Stimulated activated CD4-positive, alpha-beta T cell treated with anti-CD3 and anti-CD28 coated beads, Interleukin-1b, Interleukin-23, amount 100 ng/mL, for 24 hours (primary cell): ENCODE measurements around the gene NBAS.
"Not testable (repeated sequence)": the region's sequence is repeated elsewhere in the genome, so short reads cannot be mapped to it uniquely, and the experiment has no call there.

Source experiments
- DNase-seq, 4 experiments: peaks; one replicate each; pipeline ENCODE4 v3.0.0-alpha.2; 2020; ENCODE audit warnings: low read depth in 4 of 4, low spot score in 1 of 4

Gene NBAS

GRCh38 chr2:15533860-15534480 is 27.2 kb downstream of the NBAS start:
- no peak for DNase-seq

DNA sequence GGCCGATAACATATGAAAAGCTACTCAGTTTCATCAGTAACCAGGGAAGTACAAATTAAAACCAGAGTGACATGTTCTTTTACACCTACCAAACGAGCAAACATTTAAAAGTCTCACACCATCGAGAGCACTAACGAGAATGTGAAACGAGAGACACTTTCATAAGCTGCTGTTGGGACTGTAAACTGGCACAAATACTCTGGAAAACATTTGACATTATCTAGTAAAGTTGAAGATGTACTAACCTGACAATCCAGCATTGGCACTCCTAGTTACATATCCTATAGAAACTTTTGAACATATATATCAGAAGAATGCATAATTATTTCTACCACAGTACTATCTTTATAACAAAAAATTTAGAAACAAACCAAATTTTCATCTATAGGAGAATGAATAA is 28.1 kb downstream of the NBAS start:
- DNase-seq = no peak

- DNase-seq = no peak
Observed at GRCh38 chr2:15531095-15531854, 29.9 kb downstream of the NBAS start.

DNA sequence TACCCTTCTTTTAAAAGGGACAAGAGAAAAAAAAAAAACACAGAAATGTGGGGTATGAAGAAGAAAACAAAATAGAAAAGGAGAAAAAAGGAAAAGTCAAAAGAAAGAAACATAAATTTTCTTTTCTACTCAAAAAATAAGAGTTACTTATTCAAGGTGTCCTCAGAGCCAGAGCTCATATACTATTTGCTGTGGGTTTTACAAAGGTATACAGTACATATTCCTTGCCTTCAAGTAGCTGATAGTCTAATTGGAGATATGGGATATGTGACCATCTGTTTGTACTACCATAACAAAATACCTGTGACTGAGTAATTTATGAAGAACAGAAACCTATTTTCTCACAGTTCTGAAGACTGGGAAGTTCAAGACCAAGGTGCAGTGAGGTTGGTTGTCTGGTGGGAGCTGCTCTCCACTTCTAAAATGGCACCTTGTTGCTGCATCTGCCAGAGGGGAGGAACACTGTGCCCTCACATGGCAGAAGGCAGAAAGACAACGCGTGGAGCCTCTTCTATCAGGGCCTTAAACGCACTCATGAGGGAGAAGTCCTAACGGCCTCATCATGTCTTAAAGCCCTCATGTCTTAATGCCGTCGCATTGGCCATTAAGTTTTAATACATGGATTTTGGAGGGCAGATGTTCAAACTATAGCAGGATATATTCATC is 33.9 kb downstream of the NBAS start:
- DNase-seq = no peak

- no peak for DNase-seq
Observed at GRCh38 chr2:15521641-15522181, 39.4 kb downstream of the NBAS start.

DNA sequence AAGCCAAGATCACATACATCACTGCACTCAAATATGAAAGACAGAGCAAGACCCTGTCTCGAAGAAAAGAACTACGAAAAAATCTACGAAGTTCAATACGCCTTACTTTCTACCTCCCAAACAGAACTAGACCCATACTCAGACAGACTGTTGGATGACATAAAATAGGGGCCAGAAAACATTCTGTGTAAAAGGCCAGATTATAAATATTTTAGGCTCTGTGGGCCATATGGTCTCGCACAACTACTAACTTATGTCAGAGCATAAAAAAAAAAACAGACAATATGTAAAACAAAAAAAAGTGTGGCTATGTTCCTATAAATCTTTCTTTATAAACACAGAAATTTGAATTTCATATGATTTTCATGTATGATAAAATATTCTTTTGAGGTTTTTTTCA is 40.8 kb downstream of the NBAS start:
- DNase-seq = no peak

- not testable (repeated sequence) for DNase-seq
Observed at GRCh38 chr2:15518759-15519158, 42.4 kb downstream of the NBAS start.

- no peak for DNase-seq
Observed at GRCh38 chr2:15517793-15518192, 43.3 kb downstream of the NBAS start.

GRCh38 chr2:15511686-15512085 is 49.4 kb downstream of the NBAS start:
- no peak for DNase-seq

DNA sequence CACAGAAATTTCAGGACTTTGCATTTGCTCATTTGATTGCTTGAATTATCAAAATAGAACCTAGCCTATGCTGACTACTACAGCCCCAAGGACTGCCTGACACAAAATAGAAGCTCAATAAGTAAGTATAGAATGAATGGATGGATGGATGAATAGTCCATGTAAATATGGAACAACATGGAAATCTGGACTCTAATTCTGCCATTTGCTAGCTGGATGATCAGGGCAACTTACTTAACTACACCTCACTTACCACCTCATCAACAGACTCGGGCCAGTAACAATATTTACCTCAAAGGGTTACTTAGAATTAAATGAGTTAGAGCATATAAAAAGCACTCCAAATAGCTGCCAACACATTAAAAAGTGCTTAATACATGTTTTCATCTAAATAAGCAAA is 50.6 kb downstream of the NBAS start:
- no peak for DNase-seq

DNA sequence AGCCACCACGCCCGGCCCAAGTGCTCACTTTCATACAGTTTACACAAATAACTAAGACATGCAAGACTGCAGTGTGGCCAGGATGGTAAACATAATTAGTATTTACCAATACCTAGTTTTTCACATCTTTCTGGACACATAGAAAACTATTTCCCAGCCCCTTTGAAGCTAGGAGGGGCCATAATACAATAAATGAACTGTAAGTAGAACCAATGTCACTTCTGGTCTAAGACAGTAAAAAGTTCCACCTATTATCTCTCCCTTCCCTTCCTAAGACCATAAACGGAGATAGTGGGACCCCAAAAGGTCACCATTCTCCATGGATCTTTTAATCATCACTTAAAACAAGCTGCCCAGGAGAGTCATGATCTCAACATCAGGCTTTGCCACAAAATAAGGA is 51.0 kb downstream of the NBAS start:
- DNase-seq = no peak

- DNase-seq = no peak
Observed at GRCh38 chr2:15507697-15508096, 53.4 kb downstream of the NBAS start.

- no peak for DNase-seq
Observed at GRCh38 chr2:15507061-15507460, 54.1 kb downstream of the NBAS start.

DNA sequence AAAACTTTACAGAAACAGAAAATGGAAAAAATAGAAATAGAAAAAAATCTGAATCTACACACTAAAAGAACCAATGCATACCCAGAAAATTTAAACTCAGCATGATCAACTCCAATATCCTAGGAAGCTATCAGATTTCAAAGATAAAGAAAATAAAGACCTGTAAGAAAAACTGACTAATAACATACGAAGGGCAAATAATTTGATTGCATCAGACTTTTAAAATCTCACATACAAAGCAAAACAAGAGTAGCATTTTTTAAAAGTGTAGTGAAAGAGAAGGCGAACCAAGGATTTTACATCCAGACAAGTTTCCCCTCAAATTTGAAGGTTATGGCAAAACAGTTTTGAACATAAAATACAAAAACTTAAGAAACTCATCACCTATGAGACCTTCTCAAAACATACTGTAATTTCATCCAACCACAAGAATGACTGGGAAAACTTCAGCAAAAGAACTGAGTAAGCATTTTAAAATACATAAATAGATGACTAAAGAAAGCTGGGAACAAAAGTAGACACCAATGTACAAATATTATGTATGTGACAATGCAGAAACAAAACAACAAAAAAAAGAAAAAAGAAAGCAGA is 54.8 kb downstream of the NBAS start:
- no peak for DNase-seq

DNA sequence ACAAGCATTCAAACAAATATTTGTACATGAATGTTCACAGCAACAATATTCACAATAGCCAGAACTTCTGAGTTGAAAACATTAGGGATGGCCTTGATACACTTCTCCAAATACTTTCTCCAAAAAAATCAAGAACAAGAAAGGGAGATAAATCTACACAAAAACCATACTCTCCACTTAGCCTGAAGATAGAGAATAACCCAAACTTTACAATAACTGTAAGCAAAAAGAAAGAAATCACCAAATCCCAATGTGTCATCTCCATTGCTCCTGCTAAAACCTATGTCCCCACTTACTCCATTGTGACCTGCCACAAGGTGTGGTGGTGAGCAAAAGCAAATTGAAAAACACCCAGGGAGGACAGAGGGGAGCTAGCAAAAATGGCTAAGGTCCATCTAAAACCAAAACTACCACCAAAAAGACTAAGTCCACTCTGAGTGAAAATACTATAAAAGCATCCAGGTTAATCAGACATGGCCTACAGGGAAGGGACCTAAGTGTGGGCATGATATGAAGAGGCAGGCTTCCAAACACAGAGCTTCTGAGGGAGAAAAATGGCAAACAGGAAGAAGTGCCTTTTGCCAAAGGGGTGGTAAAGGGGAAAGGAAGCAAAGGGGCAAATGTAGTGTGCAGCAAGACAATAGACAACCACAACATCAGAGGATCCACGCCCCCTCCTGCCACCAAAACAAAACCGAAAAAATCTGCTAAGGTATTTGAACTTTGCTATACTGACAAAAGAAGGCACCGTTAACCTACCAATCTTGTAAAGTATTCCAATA is 56.1 kb downstream of the NBAS start:
- DNase-seq = no peak

DNA sequence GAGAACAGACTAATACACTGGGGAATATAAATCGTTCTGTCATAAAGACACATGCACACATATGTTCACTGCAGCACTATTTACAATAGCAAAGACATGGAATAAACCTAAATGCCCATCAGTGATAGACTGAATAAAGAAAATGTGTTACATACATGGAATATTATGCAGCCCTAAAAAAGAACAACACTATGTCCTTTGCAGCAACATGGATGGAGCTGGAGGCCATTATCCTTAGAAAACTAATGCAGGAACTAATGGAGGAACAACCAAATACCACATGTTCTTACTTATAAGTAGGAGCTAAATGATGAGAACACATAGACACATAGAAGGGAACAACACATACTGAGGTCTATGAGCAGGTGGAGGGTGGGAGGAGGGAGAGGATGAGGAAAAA is 61.9 kb downstream of the NBAS start:
- not testable (repeated sequence) for DNase-seq

DNA sequence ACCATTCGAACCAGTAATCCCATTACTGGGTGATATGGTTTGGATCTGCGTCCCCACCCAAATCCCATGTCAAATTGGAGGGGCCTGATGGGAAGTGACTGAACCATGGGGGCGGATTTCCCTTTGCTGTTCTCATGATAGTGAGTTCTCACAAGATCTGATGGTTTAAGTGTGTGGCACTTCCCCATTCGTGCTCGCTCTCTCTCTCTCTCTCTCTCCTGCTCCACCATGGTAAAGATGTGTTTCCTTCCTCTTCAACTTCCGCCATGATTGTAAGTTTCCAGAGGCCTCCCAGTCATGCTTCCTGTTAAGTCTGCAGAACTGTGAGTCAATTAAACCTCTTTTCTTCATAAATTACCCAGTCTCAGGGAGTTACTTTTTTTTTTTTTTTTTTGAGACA is 62.6 kb downstream of the NBAS start:
- no peak for DNase-seq

GRCh38 chr2:15494877-15495276 is 66.3 kb downstream of the NBAS start:
- DNase-seq = no peak

GRCh38 chr2:15492773-15493325 is 68.3 kb downstream of the NBAS start:
- no peak for DNase-seq

GRCh38 chr2:15486770-15487169 is 74.4 kb downstream of the NBAS start:
- no peak for DNase-seq

DNA sequence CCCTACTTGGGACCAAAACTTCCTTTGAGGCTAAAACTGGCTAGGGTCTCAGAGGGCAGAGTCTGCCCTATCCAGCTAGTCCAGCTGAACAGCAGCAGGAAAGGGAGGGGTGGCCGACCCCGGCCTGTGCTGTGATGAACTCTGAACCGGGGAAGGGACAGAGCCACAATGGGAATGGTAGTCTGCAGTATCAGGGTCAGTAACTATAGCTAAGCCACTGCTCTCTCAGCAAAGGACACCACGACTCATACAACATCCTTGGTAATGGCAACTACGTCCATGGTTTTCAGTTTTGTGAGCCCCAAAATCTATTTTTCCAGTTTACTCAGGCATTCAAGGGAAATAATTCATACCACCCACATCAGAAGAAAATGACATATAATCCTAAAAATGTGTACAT is 75.2 kb downstream of the NBAS start:
- no peak for DNase-seq
